ENCODE data around the gene CAB39L.

CAB39L gene

DNA sequence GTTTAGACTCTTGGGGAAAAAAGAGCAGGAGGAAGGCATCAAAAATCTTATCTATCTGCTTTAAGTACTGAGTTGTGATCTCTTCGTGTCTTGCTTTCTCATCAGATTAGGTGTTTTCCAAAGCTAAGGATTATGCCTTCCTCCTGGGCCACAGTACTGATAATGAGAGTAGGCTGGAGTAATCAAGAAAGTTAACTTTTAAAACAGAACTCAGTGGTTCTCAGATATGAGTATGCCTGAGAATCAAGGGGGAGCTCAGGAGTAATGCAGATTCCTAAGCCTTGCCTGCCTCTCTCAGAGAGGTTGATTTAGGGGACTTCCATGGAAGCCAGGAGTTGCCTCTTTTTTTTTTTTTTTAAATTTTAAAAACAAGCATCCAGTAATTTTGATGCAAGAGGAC is 172.6 kb downstream of the CAB39L start:
- DNase-seq: no peak

DNA sequence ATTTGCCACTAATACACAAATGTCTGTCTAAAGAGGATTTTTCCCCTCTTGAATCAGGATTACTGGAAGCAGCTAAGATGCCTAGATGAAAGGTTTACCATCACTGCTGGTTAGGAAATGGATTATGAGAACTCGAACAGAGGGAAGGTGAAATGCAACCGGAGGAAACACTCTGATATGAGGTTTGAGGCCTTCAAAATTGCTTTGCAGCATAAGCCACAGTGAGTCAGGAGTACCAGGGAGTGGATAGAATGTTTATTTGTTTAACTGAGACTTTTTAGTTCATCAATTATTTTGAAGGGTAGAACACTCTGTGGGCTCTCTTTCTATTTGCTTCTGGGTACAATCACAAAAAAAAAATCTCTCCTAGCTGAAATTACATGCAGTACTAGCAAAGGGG is 178.0 kb downstream of the CAB39L start:
- no peak for DNase-seq

DNA sequence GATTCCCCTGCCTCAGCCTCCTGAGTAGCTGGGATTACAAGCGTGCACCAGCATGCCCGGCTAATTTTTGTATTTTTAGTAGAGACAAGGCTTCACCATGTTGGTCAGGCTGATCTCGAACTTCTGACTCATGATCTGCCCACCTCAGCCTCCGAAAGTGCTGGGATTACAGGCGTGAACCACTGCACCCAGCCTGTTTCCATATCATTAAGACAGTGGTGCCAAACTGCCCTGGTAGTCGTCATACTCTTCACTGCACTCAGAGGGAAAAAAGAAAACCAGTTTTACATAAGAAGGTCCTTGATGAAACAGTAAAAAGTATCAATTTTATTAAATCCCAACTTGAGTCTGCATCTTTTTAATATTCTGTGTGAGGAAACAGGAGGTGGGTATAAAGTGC is 181.2 kb downstream of the CAB39L start:
- DNase-seq: no peak

DNA sequence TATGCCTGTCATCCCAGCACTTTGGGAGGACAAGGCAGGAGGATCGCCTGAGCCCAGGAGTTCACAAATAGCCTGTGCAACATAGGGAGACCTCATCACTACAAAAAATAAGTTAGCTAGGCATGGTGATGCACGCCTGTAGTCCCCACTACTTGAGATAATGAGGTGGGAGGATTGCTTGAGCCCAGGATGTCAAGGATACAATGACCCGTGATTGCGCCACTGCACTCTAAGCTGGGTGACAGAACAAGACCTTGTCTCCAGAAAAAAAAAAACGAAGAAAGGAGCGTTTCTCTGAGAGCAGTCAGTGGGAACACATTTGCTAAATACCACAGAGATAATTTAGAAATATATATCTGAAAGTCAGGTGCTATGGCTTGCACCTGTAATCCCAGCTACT is 184.3 kb downstream of the CAB39L start:
- no peak for DNase-seq

All from T-helper 2 cell (primary cell).